IMR-90 (cell line): Measurements from ENCODE around the gene ZNF597. TPM values are rescaled to one million over a fixed set of nuclear protein-coding genes. Genes with fewer than 3 reads are reported as not detected.

Experiments
- ATAC-seq: fragments of 200-7000 bp; cut with Tn5 transposase; 2 replicates; pipeline ENCODE4 v1.9.1; 2020; ENCODE audit warnings: low read depth, mild to moderate bottlenecking, moderate library complexity
- BruUV-seq: library from RNA; stranded (reverse); fragments of 400-500 nt; replicated peaks from 2 replicates; lab custom pipeline; 2021; lab: Mats Ljungman, UMichigan
- CTCF ChIA-PET: fragments of 300-600 bp; formaldehyde crosslinking; extraction: SDS; loops from one replicate; lab custom pipeline; 2021; ENCODE audit warnings: antibody characterized with exemption; lab: Yijun Ruan, JAX
- POLR2A ChIA-PET: fragments of 300-600 bp; sonication (Branson Sonifier 250); formaldehyde crosslinking; loops from one replicate; lab custom pipeline; 2022; ENCODE audit warnings: antibody characterized with exemption; ENCODE audit not compliant: unreplicated experiment; lab: Charles Lee
- DNase-seq: peaks from one replicate; pipeline ENCODE4 v3.0.0; 2013
- H2AFZ ChIP-seq: replicated peaks from 2 replicates; pipeline ENCODE3; 2013; ENCODE audit warnings: low read length, mild to moderate bottlenecking; ENCODE audit not compliant: poor library complexity
- H2AK5ac ChIP-seq: 2 replicates; pipeline ENCODE4 v1.6.1; 2013; ENCODE audit warnings: low read depth, low read length, inconsistent platforms
- H2AK9ac ChIP-seq: replicated peaks from 2 replicates; pipeline ENCODE3; 2013; ENCODE audit warnings: mild to moderate bottlenecking, low read depth, low read length, moderate library complexity; ENCODE audit not compliant: poor library complexity
- H2BK120ac ChIP-seq: 2 replicates; pipeline ENCODE4 v1.6.1; 2013; ENCODE audit warnings: low read depth, low read length, inconsistent platforms
- H2BK15ac ChIP-seq: 3 replicates; pipeline ENCODE4 v1.6.1; 2013; ENCODE audit warnings: low read depth, low read length, inconsistent platforms
- H2BK20ac ChIP-seq: 2 replicates; pipeline ENCODE4 v1.6.1; 2013; ENCODE audit warnings: low read depth, mild to moderate bottlenecking, inconsistent platforms, low read length, moderate library complexity
- H2BK5ac ChIP-seq: 2 replicates; pipeline ENCODE4 v1.6.1; 2013; ENCODE audit warnings: mild to moderate bottlenecking, low read depth, low read length, inconsistent platforms; ENCODE audit not compliant: poor library complexity, severe bottlenecking
- H3K14ac ChIP-seq: replicated peaks from 2 replicates; pipeline ENCODE4 v1.6.1; 2013; ENCODE audit warnings: low read depth, low read length, inconsistent platforms
- H3K18ac ChIP-seq: 2 replicates; pipeline ENCODE4 v1.6.1; 2013; ENCODE audit warnings: low read depth, low read length, control low read depth
- H3K23ac ChIP-seq: 2 replicates; pipeline ENCODE4 v1.6.1; 2013; ENCODE audit warnings: low read depth, low read length, inconsistent platforms
- H3K27ac ChIP-seq: 2 replicates; pipeline ENCODE4 v1.5.1; 2013; ENCODE audit warnings: mild to moderate bottlenecking, control low read depth, low read length; ENCODE audit not compliant: insufficient read depth
- H3K27me3 ChIP-seq: 2 replicates; pipeline ENCODE4 v1.6.1; 2013; ENCODE audit warnings: low read length; ENCODE audit not compliant: control insufficient read depth, insufficient read depth
- H3K36me3 ChIP-seq: 2 replicates; pipeline ENCODE4 v1.6.1; 2013; ENCODE audit warnings: low read length, mixed read lengths; ENCODE audit not compliant: control insufficient read depth, insufficient read depth
- H3K4ac ChIP-seq: 2 replicates; pipeline ENCODE4 v1.6.1; 2013; ENCODE audit warnings: low read depth, low read length, inconsistent platforms
- H3K4me1 ChIP-seq: 2 replicates; pipeline ENCODE4 v1.6.1; 2013; ENCODE audit warnings: low read length, mixed read lengths; ENCODE audit not compliant: control insufficient read depth, insufficient read depth
- H3K4me2 ChIP-seq: 2 replicates; pipeline ENCODE4 v1.6.1; 2013; ENCODE audit warnings: low read depth, mild to moderate bottlenecking, control low read depth, low read length, moderate library complexity
- H3K4me3 ChIP-seq: 2 replicates; pipeline ENCODE4 v1.5.1; 2013; ENCODE audit warnings: low read depth, mild to moderate bottlenecking, control low read depth, low read length, moderate library complexity; ENCODE audit not compliant: insufficient read depth
- H3K56ac ChIP-seq: 2 replicates; pipeline ENCODE4 v1.6.1; 2013; ENCODE audit warnings: low read length, inconsistent platforms; ENCODE audit not compliant: insufficient read depth; ENCODE audit errors: extremely low read depth
- H3K79me1 ChIP-seq, 2 experiments: 2 replicates each; pipeline ENCODE4 v1.6.1; 2013; ENCODE audit warnings: low read length in 2 of 2, inconsistent platforms in 1 of 2, low read depth in 1 of 2
- H3K9ac ChIP-seq: 2 replicates; pipeline ENCODE4 v1.6.1; 2013; ENCODE audit warnings: low read depth, low read length, control low read depth
- H3K9me1 ChIP-seq: 2 replicates; pipeline ENCODE4 v1.6.1; 2013; ENCODE audit warnings: low read length, inconsistent platforms; ENCODE audit not compliant: insufficient read depth
- H3K9me3 ChIP-seq: 2 replicates; pipeline ENCODE4 v1.6.1; 2013; ENCODE audit warnings: low read length; ENCODE audit not compliant: control insufficient read depth, insufficient read depth
- H4K20me1 ChIP-seq: 2 replicates; pipeline ENCODE4 v1.6.1; 2013; ENCODE audit warnings: low read length, inconsistent platforms; ENCODE audit not compliant: insufficient read depth
- H4K5ac ChIP-seq: 2 replicates; pipeline ENCODE4 v1.6.1; 2013; ENCODE audit warnings: mild to moderate bottlenecking, low read depth, low read length, control low read depth
- H4K8ac ChIP-seq, 2 experiments: 2 replicates each; pipeline ENCODE4 v1.6.1; 2013; ENCODE audit warnings: low read depth in 2 of 2, low read length in 2 of 2, control low read depth in 1 of 2, inconsistent platforms in 1 of 2
- H4K91ac ChIP-seq: 2 replicates; pipeline ENCODE4 v1.6.1; 2013; ENCODE audit warnings: low read depth, low read length, inconsistent platforms; ENCODE audit not compliant: insufficient read depth
- CEBPB ChIP-seq: IDR thresholded peaks from 2 replicates; pipeline ENCODE4 v1.6.1; 2012; ENCODE audit warnings: low read depth, low read length, improper control_type of control experiment
- FOS ChIP-seq: fragments of 150-350 bp; IDR thresholded peaks from 2 replicates; pipeline ENCODE4 v1.6.1; 2016; ENCODE audit warnings: low read depth, low read length
- MAZ ChIP-seq: IDR thresholded peaks from 2 replicates; pipeline ENCODE4 v1.6.1; 2012; ENCODE audit warnings: low read depth, mild to moderate bottlenecking, low read length, improper control_type of control experiment, moderate library complexity, borderline replicate concordance
- NFE2L2 ChIP-seq: fragments of 150-350 bp; IDR thresholded peaks from 2 replicates; pipeline ENCODE4 v1.6.1; 2016; ENCODE audit warnings: low read depth, mild to moderate bottlenecking, low read length
- POLR2A ChIP-seq: IDR thresholded peaks from 2 replicates; pipeline ENCODE4 v1.6.1; 2012; ENCODE audit warnings: mild to moderate bottlenecking, low read depth, low read length
- RCOR1 ChIP-seq: IDR thresholded peaks from 2 replicates; pipeline ENCODE4 v1.6.1; 2012; ENCODE audit warnings: mild to moderate bottlenecking, low read length, improper control_type of control experiment; ENCODE audit not compliant: insufficient replicate concordance
- RFX5 ChIP-seq: IDR thresholded peaks from 2 replicates; pipeline ENCODE4 v1.8.0; 2012; ENCODE audit warnings: low read depth, mild to moderate bottlenecking, low read length, moderate library complexity
- SMC3 ChIP-seq: fragments of 150-350 bp; IDR thresholded peaks from 2 replicates; pipeline ENCODE4 v1.6.1; 2016; ENCODE audit warnings: low read depth, mild to moderate bottlenecking, antibody characterized with exemption, low read length, moderate library complexity
- WGBS, 2 experiments: methylation state at CpG; one replicate each; pipeline versions ENCODE4 v1.1.5 to v1.1.7; 2013; ENCODE audit warnings: missing lambda C conversion rate in 2 of 2; ENCODE audit not compliant: insufficient read length in 1 of 2; ENCODE audit errors: extremely low coverage in 2 of 2; 5-methylcytosine and 5-hydroxymethylcytosine counted together
- dilution Hi-C: fragments of 300-500 bp; cut with HindIII; formaldehyde crosslinking; loops from one replicate; pipeline ENCODE4 v1.14.3; 2018; ENCODE audit warnings: low sequenced_read_pairs; ENCODE audit not compliant: unreplicated experiment
- in situ Hi-C: fragments of 300-500 bp; cut with MboI; formaldehyde crosslinking; loops from 3 replicates; pipeline ENCODE4 v1.14.3; 2019; ENCODE audit warnings: low sequenced_read_pairs, inconsistent platforms, mixed read lengths
- intact Hi-C: fragments of 100-400 bp; cut with micrococcal nuclease; formaldehyde crosslinking; loops from 2 replicates; pipeline ENCODE4 v1.10.0; 2022
- polyA plus RNA-seq, 3 experiments: library from polyadenylated mRNA; depleted of rRNA; stranded (reverse); fragments of >200 nt; gene quantifications; 2 replicates each; pipeline ENCODE4 v1.2.3, GENCODE V29; 2012; ENCODE audit warnings: low replicate concordance in 1 of 3
- total RNA-seq: library from RNA; depleted of rRNA; stranded (reverse); fragments of >200 nt; gene quantifications from 2 replicates; pipeline ENCODE4 v1.2.3, GENCODE V29; 2012
- TF ChIP-seq, protein P1 (sequence below): conservative IDR thresholded peaks from 2 replicates; pipeline ENCODE4 v1.5.1; 2012; ENCODE audit warnings: mild to moderate bottlenecking, low read depth, low read length, improper control_type of control experiment
- TF ChIP-seq, protein P2 (sequence below): fragments of 150-350 bp; IDR thresholded peaks from 2 replicates; pipeline ENCODE4 v1.6.1; 2017; ENCODE audit warnings: mild to moderate bottlenecking, antibody characterized with exemption, low read length, low read depth
- TF ChIP-seq, protein P3 (sequence below): fragments of 150-350 bp; IDR thresholded peaks from 2 replicates; pipeline ENCODE4 v1.6.1; 2016; ENCODE audit warnings: low read depth, mild to moderate bottlenecking, low read length, moderate library complexity, borderline replicate concordance

Gene ZNF597
- total and polyA plus RNA-seq, 2 of the 4 experiments (the other 2 are of a cell fraction), result 0.91 to 3.0 TPM

- no peak overlapping the region for H3K9ac ChIP-seq
- CTCF ChIA-PET, result no interaction called here
- no peak overlapping the region for H3K23ac ChIP-seq
- DNase-seq (no peak), ATAC-seq (no peak)
- H3K56ac ChIP-seq, result no peak overlapping the region
- no peak overlapping the region for H3K4ac ChIP-seq
- H4K91ac ChIP-seq, result no peak overlapping the region
- H2BK5ac ChIP-seq, result no peak overlapping the region
- in situ Hi-C loops (no loop called here), intact Hi-C loops (no loop called here), dilution Hi-C loops (no loop called here)
- peaks cover 10% of the 10 kb centered on the region for H3K4me1 ChIP-seq
- POLR2A ChIA-PET, result no interaction called here
- BruUV-seq, result no TSS peak
- H2BK15ac ChIP-seq, result no peak overlapping the region
- H3K9me1 ChIP-seq, result peaks cover 21% of the 10 kb centered on the region; the same call in 1 of the 2 replicates
- peaks cover 18 to 92% of the 10 kb centered on the region in 2 experiments for H3K79me1 ChIP-seq
- no peak overlapping the region for H2AFZ ChIP-seq
- no peak overlapping the region for H2BK120ac ChIP-seq
- no peak overlapping the region for H3K14ac ChIP-seq
- no peak overlapping the region for H4K8ac ChIP-seq
- peaks cover 13% of the 10 kb centered on the region for H3K36me3 ChIP-seq
- H2AK9ac ChIP-seq, result no peak overlapping the region
- no peak overlapping the region for H2AK5ac ChIP-seq
- peaks cover 96% of the 10 kb centered on the region for H4K20me1 ChIP-seq
- no peak overlapping the region for H3K4me3 ChIP-seq
- H4K5ac ChIP-seq, result no peak overlapping the region
- no peaks in the 10 kb centered on the region for H3K27me3 ChIP-seq
- H3K18ac ChIP-seq, result no peak overlapping the region
- H3K4me2 ChIP-seq, result no peak overlapping the region
- no peak overlapping the region for H2BK20ac ChIP-seq
- TF ChIP-seq CEBPB (no peak), FOS (no peak), SMC3 (no peak), NFE2L2 (no peak), RFX5 (no peak), MAZ (no peak), POLR2A (no peak), RCOR1 (no peak)
- TF ChIP-seq, protein P1, sequence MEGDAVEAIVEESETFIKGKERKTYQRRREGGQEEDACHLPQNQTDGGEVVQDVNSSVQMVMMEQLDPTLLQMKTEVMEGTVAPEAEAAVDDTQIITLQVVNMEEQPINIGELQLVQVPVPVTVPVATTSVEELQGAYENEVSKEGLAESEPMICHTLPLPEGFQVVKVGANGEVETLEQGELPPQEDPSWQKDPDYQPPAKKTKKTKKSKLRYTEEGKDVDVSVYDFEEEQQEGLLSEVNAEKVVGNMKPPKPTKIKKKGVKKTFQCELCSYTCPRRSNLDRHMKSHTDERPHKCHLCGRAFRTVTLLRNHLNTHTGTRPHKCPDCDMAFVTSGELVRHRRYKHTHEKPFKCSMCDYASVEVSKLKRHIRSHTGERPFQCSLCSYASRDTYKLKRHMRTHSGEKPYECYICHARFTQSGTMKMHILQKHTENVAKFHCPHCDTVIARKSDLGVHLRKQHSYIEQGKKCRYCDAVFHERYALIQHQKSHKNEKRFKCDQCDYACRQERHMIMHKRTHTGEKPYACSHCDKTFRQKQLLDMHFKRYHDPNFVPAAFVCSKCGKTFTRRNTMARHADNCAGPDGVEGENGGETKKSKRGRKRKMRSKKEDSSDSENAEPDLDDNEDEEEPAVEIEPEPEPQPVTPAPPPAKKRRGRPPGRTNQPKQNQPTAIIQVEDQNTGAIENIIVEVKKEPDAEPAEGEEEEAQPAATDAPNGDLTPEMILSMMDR, result no peak
- TF ChIP-seq, protein P2, sequence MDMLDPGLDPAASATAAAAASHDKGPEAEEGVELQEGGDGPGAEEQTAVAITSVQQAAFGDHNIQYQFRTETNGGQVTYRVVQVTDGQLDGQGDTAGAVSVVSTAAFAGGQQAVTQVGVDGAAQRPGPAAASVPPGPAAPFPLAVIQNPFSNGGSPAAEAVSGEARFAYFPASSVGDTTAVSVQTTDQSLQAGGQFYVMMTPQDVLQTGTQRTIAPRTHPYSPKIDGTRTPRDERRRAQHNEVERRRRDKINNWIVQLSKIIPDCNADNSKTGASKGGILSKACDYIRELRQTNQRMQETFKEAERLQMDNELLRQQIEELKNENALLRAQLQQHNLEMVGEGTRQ, result no peak
- TF ChIP-seq, protein P3, sequence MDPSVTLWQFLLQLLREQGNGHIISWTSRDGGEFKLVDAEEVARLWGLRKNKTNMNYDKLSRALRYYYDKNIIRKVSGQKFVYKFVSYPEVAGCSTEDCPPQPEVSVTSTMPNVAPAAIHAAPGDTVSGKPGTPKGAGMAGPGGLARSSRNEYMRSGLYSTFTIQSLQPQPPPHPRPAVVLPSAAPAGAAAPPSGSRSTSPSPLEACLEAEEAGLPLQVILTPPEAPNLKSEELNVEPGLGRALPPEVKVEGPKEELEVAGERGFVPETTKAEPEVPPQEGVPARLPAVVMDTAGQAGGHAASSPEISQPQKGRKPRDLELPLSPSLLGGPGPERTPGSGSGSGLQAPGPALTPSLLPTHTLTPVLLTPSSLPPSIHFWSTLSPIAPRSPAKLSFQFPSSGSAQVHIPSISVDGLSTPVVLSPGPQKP, result no peak
- H3K9me3 ChIP-seq, result no peaks in the 10 kb centered on the region
- H3K27ac ChIP-seq, result no peak overlapping the region
- WGBS, 2 experiments, result 97% methylated on average over 6 of the region's 8 CpGs; no CpG with 5 or more reads in 1 of the 2 experiments
Measured at GRCh38 chr16:3467182-3467581, 23.9 kb upstream of the ZNF597 start.
